HepG2 (cell line): ENCODE data around the gene KMT2B. TPM values are rescaled to one million over a fixed set of nuclear protein-coding genes. Genes with fewer than 3 reads are reported as not detected.

ENCODE experiments used
- AGO1 ChIP-seq: fragments of 200-400 bp; formaldehyde crosslinking; IDR thresholded peaks from 2 replicates; pipeline ENCODE4 v1.6.1; 2017; ENCODE audit warnings: mild to moderate bottlenecking, low read depth, low read length, moderate library complexity; ENCODE audit not compliant: poor library complexity, severe bottlenecking
- HOXD1 ChIP-seq: sonication (generic); formaldehyde crosslinking; IDR thresholded peaks from 2 replicates; pipeline ENCODE4 v1.5.0; 2020; ENCODE audit warnings: missing genetic modification reagents
- JUNB ChIP-seq: sonication (generic); formaldehyde crosslinking; IDR thresholded peaks from 2 replicates; pipeline ENCODE4 v1.8.0; 2022; ENCODE audit warnings: missing genetic modification reagents, mild to moderate bottlenecking, borderline replicate concordance
- KDM4B ChIP-seq: sonication (generic); formaldehyde crosslinking; IDR thresholded peaks from 2 replicates; pipeline ENCODE4 v1.4.0; 2020; ENCODE audit warnings: missing genetic modification reagents
- KMT2B ChIP-seq: IDR thresholded peaks from 2 replicates; pipeline ENCODE4 v1.6.1; 2016; ENCODE audit warnings: missing genetic modification reagents, missing compliant biosample characterization
- MIXL1 ChIP-seq: IDR thresholded peaks from 2 replicates; pipeline ENCODE4 v1.6.1; 2016
- PHF5A ChIP-seq: IDR thresholded peaks from one replicate; pipeline ENCODE4 v1.6.1; 2018; ENCODE audit warnings: low read depth, missing genetic modification reagents; ENCODE audit not compliant: unreplicated experiment
- PHF8 ChIP-seq: sonication (generic); formaldehyde crosslinking; IDR thresholded peaks from 2 replicates; pipeline ENCODE4 v1.5.0; 2020; ENCODE audit warnings: missing genetic modification reagents
- SOX6 ChIP-seq, 2 experiments: fragments of 450-650 bp in 1 of 2; sonication (generic) in 1 of 2; formaldehyde crosslinking in 1 of 2; IDR thresholded peaks; 2 replicates each; pipeline versions ENCODE4 v1.4.0 to v1.6.1; 2017 to 2020; ENCODE audit warnings: antibody characterized with exemption in 1 of 2, mild to moderate bottlenecking in 1 of 2, missing genetic modification reagents in 1 of 2
- SRY ChIP-seq: sonication (generic); formaldehyde crosslinking; IDR thresholded peaks from 2 replicates; pipeline ENCODE4 v1.8.0; 2022; ENCODE audit warnings: mild to moderate bottlenecking, missing genetic modification reagents
- ZBTB38 ChIP-seq: sonication (generic); formaldehyde crosslinking; IDR thresholded peaks from 2 replicates; pipeline ENCODE4 v1.5.1; 2020; ENCODE audit warnings: mild to moderate bottlenecking, missing genetic modification reagents
- ZNF335 ChIP-seq: sonication (generic); formaldehyde crosslinking; IDR thresholded peaks from 2 replicates; pipeline ENCODE4 v1.4.0; 2020; ENCODE audit warnings: missing genetic modification reagents
- ZNF546 ChIP-seq: sonication (generic); formaldehyde crosslinking; conservative IDR thresholded peaks from 2 replicates; pipeline ENCODE4 v1.8.1; 2023; ENCODE audit warnings: mild to moderate bottlenecking, missing genetic modification reagents
- ZNF747 ChIP-seq: sonication (generic); formaldehyde crosslinking; IDR thresholded peaks from 2 replicates; pipeline ENCODE4 v1.8.1; 2023; ENCODE audit warnings: missing genetic modification reagents, mild to moderate bottlenecking, borderline replicate concordance
- ZNF780A ChIP-seq: sonication (generic); formaldehyde crosslinking; IDR thresholded peaks from 2 replicates; pipeline ENCODE4 v1.8.0; 2022; ENCODE audit warnings: mild to moderate bottlenecking, missing genetic modification reagents, moderate library complexity
- ZNF781 ChIP-seq: sonication (generic); formaldehyde crosslinking; IDR thresholded peaks from 2 replicates; pipeline ENCODE4 v1.5.1; 2020; ENCODE audit warnings: borderline replicate concordance, mild to moderate bottlenecking, missing genetic modification reagents; ENCODE audit errors: not compliant biosample characterization
- polyA plus RNA-seq, 8 experiments: library from polyadenylated mRNA; depleted of rRNA in 3 of 8; stranded (reverse) in 7 of 8; unstranded in 1 of 8; fragments of >200 nt; fragmentation: Illumina TruSeq in 4 of 8; extraction: Trizol in 4 of 8; gene quantifications; 2 replicates each; pipeline versions ENCODE4 v1.2.1 to v1.2.3, GENCODE V29; 2011 to 2016; ENCODE audit warnings: low read depth in 4 of 8, missing spikeins in 1 of 8, mixed read lengths in 1 of 8; ENCODE audit not compliant: insufficient read depth in 1 of 8
- total RNA-seq, 5 experiments: library from RNA; depleted of rRNA; stranded (reverse); fragments of >200 nt; fragmentation: Illumina TruSeq; extraction: Trizol; gene quantifications; 2 replicates each; pipeline ENCODE4 v1.2.3, GENCODE V29; 2016; ENCODE audit warnings: low read depth in 1 of 5
- TF ChIP-seq, protein P1 (sequence below): sonication (generic); formaldehyde crosslinking; IDR thresholded peaks from 2 replicates; pipeline ENCODE4 v1.8.0; 2022; ENCODE audit warnings: missing genetic modification reagents, mild to moderate bottlenecking, moderate library complexity, borderline replicate concordance
- TF ChIP-seq, protein P2 (sequence below): sonication (generic); formaldehyde crosslinking; IDR thresholded peaks from 2 replicates; pipeline ENCODE4 v1.5.0; 2020; ENCODE audit warnings: mild to moderate bottlenecking, missing genetic modification reagents
- TF ChIP-seq, protein P3 (sequence below): sonication (generic); formaldehyde crosslinking; IDR thresholded peaks from 2 replicates; pipeline ENCODE4 v1.4.0; 2020; ENCODE audit warnings: low read depth, mild to moderate bottlenecking, missing genetic modification reagents

KMT2B gene
- total and polyA plus RNA-seq, 2 of the 13 experiments (the other 11 are each of a cell fraction or from before 2014, with no cell fraction given): 6.2 to 16.9 TPM

DNA sequence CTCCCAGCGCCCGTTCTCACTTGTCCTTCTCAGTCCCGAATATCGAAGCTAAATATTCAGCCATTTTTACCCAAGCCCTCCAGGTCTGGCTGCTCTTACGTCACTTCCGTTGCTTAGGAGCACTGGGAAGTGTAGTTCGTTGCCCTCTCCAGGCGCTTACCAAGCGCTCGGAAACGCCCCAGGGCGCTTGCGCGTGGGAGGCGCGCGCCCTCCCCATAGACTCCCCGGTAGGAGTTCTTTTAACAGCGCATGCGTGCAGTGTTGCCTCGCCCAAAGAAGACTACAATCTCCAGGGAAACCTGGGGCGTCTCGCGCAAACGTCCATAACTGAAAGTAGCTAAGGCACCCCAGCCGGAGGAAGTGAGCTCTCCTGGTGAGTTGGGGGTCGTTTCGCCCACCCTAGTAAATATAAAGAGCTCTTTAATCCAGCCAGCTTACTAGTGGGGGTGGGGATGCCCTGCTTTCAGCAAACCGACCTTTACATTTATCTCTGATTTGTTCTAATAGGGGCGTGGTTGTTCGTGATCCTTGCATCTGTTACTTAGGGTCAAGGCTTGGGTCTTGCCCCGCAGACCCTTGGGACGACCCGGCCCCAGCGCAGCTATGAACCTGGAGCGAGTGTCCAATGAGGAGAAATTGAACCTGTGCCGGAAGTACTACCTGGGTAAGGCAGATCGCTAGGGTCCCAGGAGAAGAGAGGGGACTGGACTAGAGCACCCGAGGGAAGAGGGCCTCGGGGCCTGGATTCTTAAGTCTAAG is 27.7 kb downstream of the KMT2B start, which contains the start of the genes PSENEN and U2AF1L4 (continued):
- TF ChIP-seq, protein P1, sequence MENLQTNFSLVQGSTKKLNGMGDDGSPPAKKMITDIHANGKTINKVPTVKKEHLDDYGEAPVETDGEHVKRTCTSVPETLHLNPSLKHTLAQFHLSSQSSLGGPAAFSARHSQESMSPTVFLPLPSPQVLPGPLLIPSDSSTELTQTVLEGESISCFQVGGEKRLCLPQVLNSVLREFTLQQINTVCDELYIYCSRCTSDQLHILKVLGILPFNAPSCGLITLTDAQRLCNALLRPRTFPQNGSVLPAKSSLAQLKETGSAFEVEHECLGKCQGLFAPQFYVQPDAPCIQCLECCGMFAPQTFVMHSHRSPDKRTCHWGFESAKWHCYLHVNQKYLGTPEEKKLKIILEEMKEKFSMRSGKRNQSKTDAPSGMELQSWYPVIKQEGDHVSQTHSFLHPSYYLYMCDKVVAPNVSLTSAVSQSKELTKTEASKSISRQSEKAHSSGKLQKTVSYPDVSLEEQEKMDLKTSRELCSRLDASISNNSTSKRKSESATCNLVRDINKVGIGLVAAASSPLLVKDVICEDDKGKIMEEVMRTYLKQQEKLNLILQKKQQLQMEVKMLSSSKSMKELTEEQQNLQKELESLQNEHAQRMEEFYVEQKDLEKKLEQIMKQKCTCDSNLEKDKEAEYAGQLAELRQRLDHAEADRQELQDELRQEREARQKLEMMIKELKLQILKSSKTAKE (CRISPR knock-in tag): no peak
- TF ChIP-seq SOX6 (IDR thresholded peaks at IDR 0.05) (no peak), SOX6 (CRISPR knock-in tag; IDR thresholded peaks at IDR 0.05) (no peak; the same call in 1 of the 2 replicates), MIXL1 (no peak), ZNF781 (CRISPR knock-in tag) (no peak), ZNF780A (CRISPR knock-in tag) (no peak), ZNF546 (CRISPR knock-in tag) (no peak), PHF5A (CRISPR knock-in tag) (no peak), JUNB (CRISPR knock-in tag) (no peak), HOXD1 (no peak), PHF8 (CRISPR knock-in tag) (0 out of 2 replicates have a peak, but pooled peaks have one; percentile 23), ZNF747 (CRISPR knock-in tag) (no peak), ZNF335 (CRISPR knock-in tag) (0 out of 2 replicates have a peak, but pooled peaks have one; percentile 23), KMT2B (CRISPR knock-in tag) (no peak), AGO1 (no peak), ZBTB38 (CRISPR knock-in tag) (no peak), KDM4B (CRISPR knock-in tag) (no peak), SRY (no peak)
- TF ChIP-seq, protein P2, sequence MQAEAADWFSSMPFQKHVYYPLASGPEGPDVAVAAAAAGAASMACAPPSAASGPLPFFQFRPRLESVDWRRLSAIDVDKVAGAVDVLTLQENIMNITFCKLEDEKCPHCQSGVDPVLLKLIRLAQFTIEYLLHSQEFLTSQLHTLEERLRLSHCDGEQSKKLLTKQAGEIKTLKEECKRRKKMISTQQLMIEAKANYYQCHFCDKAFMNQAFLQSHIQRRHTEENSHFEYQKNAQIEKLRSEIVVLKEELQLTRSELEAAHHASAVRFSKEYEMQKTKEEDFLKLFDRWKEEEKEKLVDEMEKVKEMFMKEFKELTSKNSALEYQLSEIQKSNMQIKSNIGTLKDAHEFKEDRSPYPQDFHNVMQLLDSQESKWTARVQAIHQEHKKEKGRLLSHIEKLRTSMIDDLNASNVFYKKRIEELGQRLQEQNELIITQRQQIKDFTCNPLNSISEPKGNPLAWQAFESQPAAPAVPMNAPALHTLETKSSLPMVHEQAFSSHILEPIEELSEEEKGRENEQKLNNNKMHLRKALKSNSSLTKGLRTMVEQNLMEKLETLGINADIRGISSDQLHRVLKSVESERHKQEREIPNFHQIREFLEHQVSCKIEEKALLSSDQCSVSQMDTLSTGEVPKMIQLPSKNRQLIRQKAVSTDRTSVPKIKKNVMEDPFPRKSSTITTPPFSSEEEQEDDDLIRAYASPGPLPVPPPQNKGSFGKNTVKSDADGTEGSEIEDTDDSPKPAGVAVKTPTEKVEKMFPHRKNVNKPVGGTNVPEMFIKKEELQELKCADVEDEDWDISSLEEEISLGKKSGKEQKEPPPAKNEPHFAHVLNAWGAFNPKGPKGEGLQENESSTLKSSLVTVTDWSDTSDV (CRISPR knock-in tag): no peak
- TF ChIP-seq, protein P3, sequence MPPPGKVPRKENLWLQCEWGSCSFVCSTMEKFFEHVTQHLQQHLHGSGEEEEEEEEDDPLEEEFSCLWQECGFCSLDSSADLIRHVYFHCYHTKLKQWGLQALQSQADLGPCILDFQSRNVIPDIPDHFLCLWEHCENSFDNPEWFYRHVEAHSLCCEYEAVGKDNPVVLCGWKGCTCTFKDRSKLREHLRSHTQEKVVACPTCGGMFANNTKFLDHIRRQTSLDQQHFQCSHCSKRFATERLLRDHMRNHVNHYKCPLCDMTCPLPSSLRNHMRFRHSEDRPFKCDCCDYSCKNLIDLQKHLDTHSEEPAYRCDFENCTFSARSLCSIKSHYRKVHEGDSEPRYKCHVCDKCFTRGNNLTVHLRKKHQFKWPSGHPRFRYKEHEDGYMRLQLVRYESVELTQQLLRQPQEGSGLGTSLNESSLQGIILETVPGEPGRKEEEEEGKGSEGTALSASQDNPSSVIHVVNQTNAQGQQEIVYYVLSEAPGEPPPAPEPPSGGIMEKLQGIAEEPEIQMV: no peak
